ENCODE measurements around the gene PAQR6.

- TF ChIP-seq, protein P1, sequence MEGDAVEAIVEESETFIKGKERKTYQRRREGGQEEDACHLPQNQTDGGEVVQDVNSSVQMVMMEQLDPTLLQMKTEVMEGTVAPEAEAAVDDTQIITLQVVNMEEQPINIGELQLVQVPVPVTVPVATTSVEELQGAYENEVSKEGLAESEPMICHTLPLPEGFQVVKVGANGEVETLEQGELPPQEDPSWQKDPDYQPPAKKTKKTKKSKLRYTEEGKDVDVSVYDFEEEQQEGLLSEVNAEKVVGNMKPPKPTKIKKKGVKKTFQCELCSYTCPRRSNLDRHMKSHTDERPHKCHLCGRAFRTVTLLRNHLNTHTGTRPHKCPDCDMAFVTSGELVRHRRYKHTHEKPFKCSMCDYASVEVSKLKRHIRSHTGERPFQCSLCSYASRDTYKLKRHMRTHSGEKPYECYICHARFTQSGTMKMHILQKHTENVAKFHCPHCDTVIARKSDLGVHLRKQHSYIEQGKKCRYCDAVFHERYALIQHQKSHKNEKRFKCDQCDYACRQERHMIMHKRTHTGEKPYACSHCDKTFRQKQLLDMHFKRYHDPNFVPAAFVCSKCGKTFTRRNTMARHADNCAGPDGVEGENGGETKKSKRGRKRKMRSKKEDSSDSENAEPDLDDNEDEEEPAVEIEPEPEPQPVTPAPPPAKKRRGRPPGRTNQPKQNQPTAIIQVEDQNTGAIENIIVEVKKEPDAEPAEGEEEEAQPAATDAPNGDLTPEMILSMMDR (IDR thresholded peaks at IDR 0.05) = no peak
- no peak for TF ChIP-seq ZFX (IDR thresholded peaks at IDR 0.05; ENCODE audit: borderline replicate concordance)
These were observed 6.5 kb downstream of the PAQR6 start for GRCh38 chr1:156241311-156241811.

Measured in 22Rv1 (cell line).